HG02571 (cell line): Measurements from ENCODE around the gene PCDHA1.
"Not testable (repeated sequence)": the region's sequence is repeated elsewhere in the genome, so short reads cannot be mapped to it uniquely, and the experiment has no call there.

ENCODE experiments used
- ATAC-seq: cut with Tn5 transposase; IDR thresholded peaks from one replicate; pipeline ENCODE4 v1.9.1; 2021; ENCODE audit warnings: mild to moderate bottlenecking, moderate library complexity; ENCODE audit not compliant: unreplicated experiment

Gene PCDHA1

DNA sequence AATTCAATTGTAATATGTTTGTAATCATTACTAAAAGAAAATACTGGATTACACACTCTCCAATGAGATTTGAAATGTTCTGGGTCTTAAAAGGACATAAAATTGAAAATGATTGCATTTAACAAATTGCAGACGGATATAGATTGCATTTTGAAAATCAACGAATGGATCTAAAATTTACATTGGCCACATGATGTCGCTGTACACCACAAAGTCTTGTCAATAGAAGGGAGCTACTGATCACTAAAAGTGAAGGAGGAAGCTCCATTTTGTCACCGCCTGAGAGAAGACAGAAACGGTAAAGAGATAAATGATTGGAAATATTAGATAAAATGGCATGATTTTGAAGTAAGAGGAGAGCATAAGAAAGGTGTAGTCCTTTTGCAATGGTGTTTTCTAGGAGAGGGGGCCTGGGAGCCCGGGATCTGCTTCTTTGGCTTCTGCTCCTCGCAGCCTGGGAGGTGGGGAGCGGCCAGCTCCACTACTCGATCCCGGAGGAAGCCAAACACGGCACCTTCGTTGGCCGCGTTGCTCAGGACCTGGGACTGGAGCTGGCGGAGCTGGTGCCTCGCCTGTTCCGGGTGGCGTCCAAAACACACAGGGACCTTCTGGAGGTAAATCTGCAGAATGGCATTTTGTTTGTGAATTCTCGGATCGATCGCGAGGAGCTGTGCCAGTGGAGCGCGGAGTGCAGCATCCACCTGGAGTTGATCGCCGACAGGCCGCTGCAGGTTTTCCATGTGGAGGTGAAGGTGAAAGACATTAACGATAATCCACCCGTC is at the start of gene PCDHA1:
PCDHA1 (plus strand) TSS at position 236 of the 782 bp plus-strand sequence.
- no peak for ATAC-seq

DNA sequence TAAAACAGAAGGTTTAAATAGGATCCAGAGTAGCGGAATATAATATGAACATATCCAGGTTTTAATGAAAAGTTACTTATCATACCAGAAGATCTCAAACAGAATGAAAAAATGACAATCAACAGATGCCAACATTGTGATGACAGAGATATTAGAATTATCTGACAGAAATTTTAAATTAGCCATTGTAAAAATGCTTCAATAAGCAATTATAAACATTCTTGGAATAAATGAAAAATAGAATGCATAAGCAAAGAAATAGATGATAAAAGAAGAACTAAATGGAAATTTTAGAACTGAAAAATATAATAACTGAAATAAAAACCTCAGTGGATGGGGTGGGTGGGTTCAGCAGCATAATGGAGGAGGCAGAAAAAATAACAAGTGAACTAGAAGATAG is 48.5 kb upstream of the PCDHA1 start:
- ATAC-seq = no peak

- ATAC-seq = no peak
Measured at GRCh38 chr5:140741967-140742366, 44.0 kb upstream of the PCDHA1 start.

GRCh38 chr5:140753561-140753960 is 32.4 kb upstream of the PCDHA1 start:
- ATAC-seq = no peak

- no peak for ATAC-seq
Measured at GRCh38 chr5:140764177-140764973, 21.6 kb upstream of the PCDHA1 start.

- no peak for ATAC-seq
Measured at GRCh38 chr5:140767444-140767843, 18.5 kb upstream of the PCDHA1 start.

DNA sequence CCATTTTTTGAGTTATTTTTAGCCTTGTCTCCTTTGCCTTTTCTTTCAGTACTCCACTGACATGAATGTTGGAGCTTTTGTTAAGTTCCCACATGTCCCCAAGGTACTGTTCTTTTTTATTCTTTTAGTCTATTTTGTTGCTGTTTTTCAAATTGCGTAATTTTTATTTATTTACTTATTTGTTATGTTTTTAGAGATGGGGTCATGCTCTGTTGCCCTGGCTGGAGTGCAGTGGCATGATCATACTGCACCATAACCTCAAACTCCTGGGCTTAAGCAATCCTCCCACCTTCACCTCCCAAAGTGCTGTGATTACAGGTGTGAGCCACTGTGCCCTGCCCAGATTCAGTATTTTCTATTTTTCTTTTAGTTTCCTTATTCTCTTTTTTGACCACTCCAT is 5.4 kb upstream of the PCDHA1 start:
- ATAC-seq = no peak

DNA sequence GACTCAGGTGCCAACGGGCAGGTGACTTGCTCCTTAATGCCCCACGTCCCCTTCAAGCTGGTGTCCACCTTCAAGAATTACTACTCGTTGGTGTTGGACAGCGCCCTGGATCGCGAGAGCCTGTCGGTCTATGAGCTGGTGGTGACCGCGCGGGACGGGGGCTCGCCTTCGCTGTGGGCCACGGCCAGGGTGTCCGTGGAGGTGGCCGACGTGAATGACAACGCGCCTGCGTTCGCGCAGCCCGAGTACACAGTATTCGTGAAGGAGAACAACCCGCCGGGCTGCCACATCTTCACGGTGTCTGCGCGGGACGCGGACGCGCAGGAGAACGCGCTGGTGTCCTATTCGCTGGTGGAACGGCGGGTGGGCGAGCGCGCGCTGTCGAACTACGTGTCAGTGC is 1.5 kb downstream of the PCDHA1 start:
- ATAC-seq = not testable (repeated sequence)

- ATAC-seq = not testable (repeated sequence)
Measured at GRCh38 chr5:140787849-140788504, 2.0 kb downstream of the PCDHA1 start.

DNA sequence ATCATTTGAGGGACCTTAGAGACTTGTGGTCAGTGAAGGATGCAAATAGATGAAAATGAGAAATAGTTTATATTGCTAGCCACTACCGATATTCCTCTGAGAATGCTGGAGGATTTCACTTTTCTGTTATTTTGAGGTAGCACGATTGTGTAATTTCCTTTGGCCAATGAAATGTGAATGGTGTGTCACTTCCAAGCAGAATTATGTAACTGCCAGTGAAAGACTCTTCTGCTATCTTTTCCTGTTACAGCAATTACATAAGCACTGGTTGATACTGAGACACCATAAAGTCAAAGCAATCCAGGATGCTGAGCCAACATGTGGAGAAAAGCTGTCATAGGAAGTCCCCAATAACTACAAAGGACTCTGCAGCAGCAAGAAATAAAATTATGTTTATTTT is 5.1 kb downstream of the PCDHA1 start:
- ATAC-seq = no peak

DNA sequence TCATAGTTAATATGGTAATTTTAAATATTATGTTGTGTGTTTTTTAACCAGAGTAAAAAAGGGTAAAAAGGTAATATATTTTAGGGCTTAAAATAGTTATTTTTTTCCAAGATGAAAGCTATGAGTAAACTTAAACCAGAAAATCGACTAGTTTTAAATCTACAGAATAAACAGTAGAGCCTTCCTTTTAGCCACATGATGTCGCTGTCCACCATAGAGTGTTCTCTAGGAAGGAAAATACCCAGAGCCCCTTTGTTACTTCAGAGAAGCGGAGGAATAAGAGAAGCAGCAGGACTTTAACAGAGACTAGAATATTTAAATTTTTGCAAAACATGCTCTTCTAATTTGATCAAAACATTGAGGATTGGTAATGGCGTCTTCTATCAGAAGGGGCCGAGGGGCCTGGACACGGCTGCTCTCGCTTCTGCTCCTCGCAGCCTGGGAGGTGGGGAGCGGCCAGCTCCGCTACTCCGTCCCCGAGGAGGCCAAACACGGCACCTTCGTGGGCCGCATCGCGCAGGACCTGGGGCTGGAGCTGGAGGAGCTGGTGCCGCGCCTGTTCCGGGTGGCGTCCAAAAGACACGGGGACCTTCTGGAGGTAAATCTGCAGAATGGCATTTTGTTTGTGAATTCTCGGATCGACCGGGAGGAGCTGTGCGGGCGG is 8.8 kb downstream of the PCDHA1 start, which contains the start of gene PCDHA2:
PCDHA2 (plus strand) TSS at position 258 of the 664 bp plus-strand sequence.
- ATAC-seq = no peak

DNA sequence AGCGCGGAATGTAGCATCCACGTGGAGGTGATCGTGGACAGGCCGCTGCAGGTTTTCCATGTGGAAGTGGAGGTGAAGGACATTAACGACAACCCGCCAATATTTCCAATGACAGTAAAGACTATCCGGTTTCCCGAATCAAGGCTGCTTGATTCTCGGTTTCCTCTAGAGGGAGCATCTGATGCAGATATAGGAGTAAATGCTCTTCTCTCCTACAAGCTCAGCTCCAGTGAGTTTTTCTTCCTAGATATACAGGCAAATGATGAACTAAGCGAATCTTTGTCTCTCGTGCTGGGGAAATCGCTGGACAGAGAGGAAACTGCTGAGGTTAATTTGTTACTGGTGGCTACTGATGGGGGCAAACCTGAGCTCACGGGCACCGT is 9.3 kb downstream of the PCDHA1 start:
- ATAC-seq = no peak

DNA sequence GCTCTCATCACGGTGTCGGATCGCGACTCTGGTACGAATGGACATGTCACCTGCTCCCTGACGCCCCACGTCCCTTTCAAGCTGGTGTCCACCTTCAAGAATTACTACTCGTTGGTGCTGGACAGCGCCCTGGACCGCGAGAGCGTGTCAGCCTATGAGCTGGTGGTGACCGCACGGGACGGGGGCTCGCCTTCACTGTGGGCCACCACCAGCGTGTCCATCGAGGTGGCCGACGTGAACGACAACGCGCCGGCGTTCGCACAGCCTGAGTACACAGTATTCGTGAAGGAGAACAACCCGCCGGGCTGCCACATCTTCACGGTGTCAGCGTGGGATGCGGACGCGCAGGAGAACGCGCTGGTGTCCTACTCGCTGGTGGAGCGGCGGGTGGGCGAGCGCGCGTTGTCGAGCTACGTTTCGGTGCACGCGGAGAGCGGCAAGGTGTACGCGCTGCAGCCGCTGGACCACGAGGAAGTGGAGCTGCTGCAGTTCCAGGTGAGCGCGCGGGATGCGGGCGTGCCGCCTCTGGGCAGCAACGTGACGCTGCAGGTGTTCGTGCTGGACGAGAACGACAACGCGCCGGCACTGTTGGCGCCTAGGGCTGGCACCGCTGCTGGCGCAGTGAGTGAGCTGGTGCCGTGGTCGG is 10.3 kb downstream of the PCDHA1 start:
- not testable (repeated sequence) for ATAC-seq

DNA sequence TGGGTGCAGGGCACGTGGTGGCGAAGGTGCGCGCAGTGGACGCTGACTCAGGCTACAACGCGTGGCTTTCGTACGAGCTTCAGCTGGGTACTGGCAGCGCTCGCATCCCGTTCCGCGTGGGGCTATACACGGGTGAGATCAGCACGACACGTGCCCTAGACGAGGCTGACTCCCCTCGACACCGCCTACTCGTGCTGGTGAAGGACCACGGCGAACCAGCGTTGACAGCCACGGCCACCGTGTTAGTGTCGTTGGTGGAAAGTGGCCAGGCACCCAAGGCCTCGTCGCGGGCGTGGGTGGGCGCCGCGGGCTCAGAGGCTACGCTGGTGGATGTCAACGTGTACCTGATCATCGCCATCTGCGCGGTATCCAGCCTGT is 10.8 kb downstream of the PCDHA1 start:
- no peak for ATAC-seq

DNA sequence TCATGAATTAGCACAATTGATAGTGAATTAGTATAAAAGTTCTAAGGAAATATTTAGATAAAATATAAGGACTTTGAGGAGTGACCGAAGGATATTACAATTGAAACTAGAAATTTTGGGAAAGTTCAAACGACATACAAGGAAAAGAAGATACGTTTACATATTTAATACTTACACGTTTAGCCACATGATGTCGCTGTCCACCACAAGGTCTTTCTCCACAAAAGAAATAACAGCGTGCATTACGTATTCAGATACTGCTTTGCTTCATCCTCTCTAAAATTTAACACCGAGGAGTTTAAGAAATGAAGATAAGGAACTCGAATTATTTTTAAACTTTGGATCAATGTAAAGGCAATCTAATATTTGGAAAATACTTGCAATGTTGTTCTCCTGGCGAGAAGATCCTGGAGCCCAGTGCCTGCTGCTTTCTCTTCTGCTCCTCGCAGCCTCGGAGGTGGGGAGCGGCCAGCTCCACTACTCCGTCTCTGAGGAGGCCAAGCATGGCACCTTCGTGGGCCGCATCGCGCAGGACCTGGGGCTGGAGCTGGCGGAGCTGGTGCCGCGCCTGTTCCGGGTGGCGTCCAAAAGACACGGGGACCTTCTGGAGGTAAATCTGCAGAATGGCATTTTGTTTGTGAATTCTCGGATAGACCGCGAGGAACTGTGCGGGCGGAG is 15.0 kb downstream of the PCDHA1 start, which contains the start of gene PCDHA3:
PCDHA3 (plus strand) TSS at position 242 of the 678 bp plus-strand sequence.
- ATAC-seq = no peak

DNA sequence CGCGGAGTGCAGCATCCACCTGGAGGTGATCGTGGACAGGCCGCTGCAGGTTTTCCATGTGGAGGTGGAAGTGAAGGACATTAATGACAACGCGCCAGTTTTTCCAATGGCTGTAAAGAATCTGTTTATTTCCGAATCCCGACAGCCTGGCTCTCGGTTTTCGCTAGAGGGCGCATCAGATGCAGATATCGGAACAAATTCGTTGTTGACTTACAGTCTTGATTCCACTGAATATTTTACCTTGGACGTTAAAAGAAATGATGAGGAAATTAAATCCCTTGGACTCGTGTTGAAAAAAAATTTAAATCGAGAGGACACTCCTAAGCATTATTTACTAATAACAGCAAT is 15.5 kb downstream of the PCDHA1 start:
- ATAC-seq = no peak

GRCh38 chr5:140802381-140802780 is 16.4 kb downstream of the PCDHA1 start:
- ATAC-seq = not testable (repeated sequence)

DNA sequence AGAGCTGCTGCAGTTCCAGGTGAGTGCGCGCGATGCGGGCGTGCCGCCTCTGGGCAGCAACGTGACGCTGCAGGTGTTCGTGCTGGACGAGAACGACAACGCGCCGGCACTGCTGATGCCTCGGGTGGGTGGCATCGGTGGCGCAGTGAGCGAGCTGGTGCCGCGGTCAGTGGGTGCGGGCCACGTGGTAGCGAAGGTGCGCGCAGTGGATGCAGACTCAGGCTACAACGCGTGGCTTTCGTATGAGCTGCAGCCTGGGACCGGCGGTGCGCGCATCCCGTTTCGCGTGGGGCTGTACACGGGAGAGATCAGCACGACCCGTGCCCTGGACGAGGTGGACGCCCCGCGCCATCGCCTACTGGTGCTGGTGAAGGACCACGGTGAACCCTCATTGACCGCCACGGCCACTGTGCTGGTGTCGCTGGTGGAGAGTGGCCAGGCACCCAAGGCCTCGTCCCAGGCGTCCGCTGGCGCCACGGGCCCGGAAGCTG is 16.9 kb downstream of the PCDHA1 start:
- ATAC-seq = no peak

GRCh38 chr5:140806834-140807775 is 21.2 kb downstream of the PCDHA1 start, which contains the start of gene PCDHA4:
Gene PCDHA4 (plus strand): TSS chr5:140807068.
- ATAC-seq = no peak
